HL-60 (cell line): ENCODE measurements around the gene SUPT3H.

ENCODE experiments used
- CTCF ChIP-seq: IDR thresholded peaks from one replicate; pipeline ENCODE4 v1.5.1; 2011; ENCODE audit warnings: low read length, control low read depth, inconsistent platforms; ENCODE audit not compliant: insufficient read depth
- REST ChIP-seq: IDR thresholded peaks from 2 replicates; pipeline ENCODE4 v1.6.1; 2012; ENCODE audit warnings: low read depth; ENCODE audit not compliant: insufficient replicate concordance

GRCh38 chr6:45320349-45320748, 57.4 kb downstream of the SUPT3H start:
- TF ChIP-seq REST (no peak), CTCF (no peak)
